Lower leg skin (tissue), 3 donors: ENCODE data around the gene OR2V2.

Source experiments
- CTCF ChIP-seq, 3 donors: fragments of 450-650 bp; IDR thresholded peaks; one replicate each; pipeline ENCODE4 v1.5.1; 2016; ENCODE audit warnings: antibody characterized with exemption in 3 of 3, mild to moderate bottlenecking in 3 of 3, moderate library complexity in 2 of 3
- POLR2A ChIP-seq, 2 donors: fragments of 450-650 bp; IDR thresholded peaks; one replicate each; pipeline ENCODE4 v1.6.1; 2016 to 2017; ENCODE audit warnings: antibody characterized with exemption in 2 of 2, mild to moderate bottlenecking in 1 of 2, moderate library complexity in 1 of 2

GRCh38 chr5:181098762-181099601, 48.4 kb upstream of the OR2V2 start:
- TF ChIP-seq CTCF (IDR thresholded peaks at IDR 0.05) (no peak), POLR2A (IDR thresholded peaks at IDR 0.05) (no peak)
